Coronary artery (tissue), 2 donors: ENCODE data around the gene STK32C.

ENCODE experiments used
- DNase-seq: peaks from one replicate; pipeline ENCODE4 v3.0.0-alpha.2; 2017; ENCODE audit warnings: low spot score
- H3K27ac ChIP-seq, 2 donors: fragments of 200-600 bp; sonication (generic); one replicate each; pipeline ENCODE4 v1.5.1; 2016 to 2019
- H3K4me3 ChIP-seq: fragments of 200-600 bp; sonication (generic); 2 replicates; pipeline ENCODE4 v1.5.1; 2016; ENCODE audit warnings: mild to moderate bottlenecking, moderate library complexity
- CTCF ChIP-seq: fragments of 200-600 bp; sonication (generic); IDR thresholded peaks from one replicate; pipeline ENCODE4 v1.5.1; 2019; ENCODE audit warnings: antibody characterized with exemption

Gene STK32C

GRCh38 chr10:132252412-132252811 lies 55.3 kb downstream of the STK32C start:
- no peak for DNase-seq
- Histone ChIP-seq H3K27ac (no peak overlapping the region), H3K4me3 (no peak overlapping the region)
- TF ChIP-seq CTCF: no peak

GRCh38 chr10:132251928-132252327 lies 55.8 kb downstream of the STK32C start:
- no peak for DNase-seq
- no peak for TF ChIP-seq CTCF
- no peak overlapping the region for H3K27ac ChIP-seq
- H3K4me3 ChIP-seq: no peak overlapping the region

GRCh38 chr10:132250481-132251475 lies 57.0 kb downstream of the STK32C start:
- DNase-seq: no peak
- TF ChIP-seq CTCF: no peak
- no peak overlapping the region for H3K4me3 ChIP-seq

GRCh38 chr10:132249824-132250375 lies 57.9 kb downstream of the STK32C start:
- DNase-seq: no peak
- H3K4me3 ChIP-seq: no peak overlapping the region
- no peak overlapping the region for H3K27ac ChIP-seq
- TF ChIP-seq CTCF: no peak

More at GRCh38 chr10:132250481-132251475, 57.0 kb downstream of the STK32C start:
- no peak overlapping the region for H3K27ac ChIP-seq

- Histone ChIP-seq H3K27ac (no peak overlapping the region), H3K4me3 (no peak overlapping the region)
- TF ChIP-seq CTCF: no peak
- no peak for DNase-seq
Measured at GRCh38 chr10:132249226-132249724, 58.5 kb downstream of the STK32C start.

- no peak for DNase-seq
- H3K4me3 ChIP-seq: no peak overlapping the region
- H3K27ac ChIP-seq: no peak overlapping the region
- TF ChIP-seq CTCF: no peak
Measured at GRCh38 chr10:132248455-132249225, 59.1 kb downstream of the STK32C start.
